ENCODE results near the gene TSC22D4. TPM values are rescaled to one million over a fixed set of nuclear protein-coding genes. Genes with fewer than 3 reads are reported as not detected.

The TSC22D4 gene
- total RNA-seq, 2 experiments from 2014 or later = 34.6 to 36.5 TPM

DNA sequence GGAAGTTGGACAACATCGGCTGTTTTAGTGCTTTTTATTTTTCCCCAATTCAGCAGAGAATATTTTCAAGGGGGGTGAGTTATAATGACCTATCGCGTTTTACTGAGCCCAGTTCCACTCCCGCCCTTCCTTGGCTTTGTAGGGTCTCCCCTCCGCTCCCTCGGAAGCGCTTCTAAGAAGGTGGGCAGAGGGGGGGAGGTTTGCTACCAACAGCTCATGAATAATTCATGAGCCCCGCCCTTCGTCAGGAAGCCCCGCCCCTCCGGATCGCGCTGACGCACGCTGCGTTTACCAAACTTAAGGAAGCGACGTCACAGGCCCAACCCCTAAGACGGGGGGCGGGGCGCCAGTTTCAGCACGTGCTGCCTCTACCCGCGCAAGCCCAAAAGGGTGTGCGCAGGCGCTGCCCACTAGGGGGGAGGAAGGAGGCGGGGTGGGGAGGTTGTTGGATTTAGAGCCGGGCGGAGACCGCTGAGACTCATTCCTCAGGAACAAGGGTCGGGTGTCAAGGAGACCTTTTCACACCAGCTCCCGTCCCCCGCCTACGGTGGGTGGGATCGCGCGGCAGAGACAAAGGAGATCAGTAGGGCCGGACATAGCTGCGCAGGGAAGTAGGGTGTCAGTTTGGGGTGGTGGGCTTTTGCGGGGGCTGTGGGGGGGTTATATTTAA is 49.9 kb downstream of the TSC22D4 start:
- Mint-ChIP-seq H3K9me3 (no peaks in the 10 kb centered on the region), H3K4me1 (ENCODE audit: low read depth) (peaks cover 47% of the 10 kb centered on the region), H3K27me3 (peaks cover 11% of the 10 kb centered on the region), H3K4me3 (peak overlapping the region; percentile 100), H3K27ac (peak overlapping the region; percentile 100), H3K36me3 (ENCODE audit: low read depth) (peaks cover 53% of the 10 kb centered on the region)
- Histone ChIP-seq H3K4me1 (ENCODE audit: insufficient read depth, low read length) (peaks cover 56% of the 10 kb centered on the region), H3K27me3 (ENCODE audit: control insufficient read depth in 1 of 2, insufficient read depth in 2 of 2, low read length in 2 of 2) (no peaks in the 10 kb centered on the region), H3K27ac (ENCODE audit: low read depth in 1 of 2, low read length in 2 of 2) (peak overlapping the region; percentile 100), H3K36me3 (ENCODE audit: insufficient read depth, low read length) (peaks cover 26% of the 10 kb centered on the region), H3K4me3 (ENCODE audit: low read length) (peak overlapping the region; percentile 96), H3K9me3 (ENCODE audit: control insufficient read depth in 1 of 2, insufficient read depth in 1 of 2, low read length in 2 of 2) (no peaks in the 10 kb centered on the region)
- intact Hi-C loops (cut with DNase I, micrococcal nuclease) = loop anchor here (1.0 to 5.0 kb wide), 4 partner anchors 7 to 512 kb away; partner anchors contain the start of genes PPP1R35 (in 1 of the 2) and TRIM4 (in 1 of the 2)
- ATAC-seq (ENCODE audit: poor library complexity) (peak; percentile 60), DNase-seq (peak; percentile 100)
- TF ChIP-seq, protein P1, sequence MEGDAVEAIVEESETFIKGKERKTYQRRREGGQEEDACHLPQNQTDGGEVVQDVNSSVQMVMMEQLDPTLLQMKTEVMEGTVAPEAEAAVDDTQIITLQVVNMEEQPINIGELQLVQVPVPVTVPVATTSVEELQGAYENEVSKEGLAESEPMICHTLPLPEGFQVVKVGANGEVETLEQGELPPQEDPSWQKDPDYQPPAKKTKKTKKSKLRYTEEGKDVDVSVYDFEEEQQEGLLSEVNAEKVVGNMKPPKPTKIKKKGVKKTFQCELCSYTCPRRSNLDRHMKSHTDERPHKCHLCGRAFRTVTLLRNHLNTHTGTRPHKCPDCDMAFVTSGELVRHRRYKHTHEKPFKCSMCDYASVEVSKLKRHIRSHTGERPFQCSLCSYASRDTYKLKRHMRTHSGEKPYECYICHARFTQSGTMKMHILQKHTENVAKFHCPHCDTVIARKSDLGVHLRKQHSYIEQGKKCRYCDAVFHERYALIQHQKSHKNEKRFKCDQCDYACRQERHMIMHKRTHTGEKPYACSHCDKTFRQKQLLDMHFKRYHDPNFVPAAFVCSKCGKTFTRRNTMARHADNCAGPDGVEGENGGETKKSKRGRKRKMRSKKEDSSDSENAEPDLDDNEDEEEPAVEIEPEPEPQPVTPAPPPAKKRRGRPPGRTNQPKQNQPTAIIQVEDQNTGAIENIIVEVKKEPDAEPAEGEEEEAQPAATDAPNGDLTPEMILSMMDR (IDR thresholded peaks at IDR 0.05) = no peak
- POLR2A ChIA-PET = interaction anchor here (0.6 to 3.9 kb wide), 58 partner anchors 9 to 1997 kb away, joined by 3 to 91 read pairs (median 7); partner anchors contain the start of genes AGFG2, AP4M1, BUD31 and CNPY4
- CTCF ChIA-PET = interaction anchor here (1.0 to 1.1 kb wide), 2 partner anchors 239 to 277 kb away, joined by 3 to 4 read pairs; partner anchors contain the start of gene POP7

DNA sequence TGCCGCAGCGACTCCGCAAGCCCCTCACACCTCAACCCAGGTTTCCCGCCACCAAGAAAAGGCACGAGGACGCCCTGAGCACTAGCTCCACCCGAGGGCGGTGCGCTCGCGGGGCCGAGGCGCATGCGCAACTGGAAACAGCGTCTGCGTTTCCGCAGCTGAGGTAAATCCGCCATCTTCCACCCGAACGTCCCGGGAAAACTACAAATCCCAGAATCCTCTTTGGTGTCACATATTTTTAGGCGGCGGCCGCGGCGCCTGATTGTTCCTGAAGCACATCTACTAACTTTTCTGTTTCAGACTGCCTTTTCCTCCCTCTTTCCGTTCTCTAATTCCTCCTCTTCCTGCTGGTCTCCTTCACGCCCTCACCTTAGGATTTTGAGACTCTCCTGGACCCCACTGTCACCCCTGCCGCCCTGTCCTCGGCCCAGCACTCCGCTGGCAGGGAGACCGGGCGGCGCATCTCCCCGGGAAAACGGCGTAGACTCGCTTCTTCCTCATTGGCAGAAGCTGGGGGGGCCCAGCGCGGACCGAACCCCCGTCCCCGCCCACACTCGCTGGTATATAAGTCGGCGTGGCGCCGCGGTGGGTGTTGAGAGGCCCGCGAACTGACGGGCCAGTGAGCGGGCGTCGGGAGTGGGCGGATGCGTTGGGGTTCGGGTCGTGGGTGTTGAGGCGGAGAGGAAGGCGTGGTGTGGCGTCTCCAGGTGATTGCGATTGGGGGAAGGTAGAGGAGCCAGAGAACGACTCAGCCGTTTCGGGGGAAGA is 50.6 kb downstream of the TSC22D4 start, which contains the start of gene ZCWPW1:
TSS of gene ZCWPW1 (minus strand) at position 505 of the 768 bp plus-strand sequence. CDS start 8,054 bp downstream, outside the sequence.
- Mint-ChIP-seq H3K4me3 (peak within 1 kb of the TSS; percentile 100), H3K4me1 (ENCODE audit: low read depth) (peaks cover 40% of the 10 kb centered on the region), H3K36me3 (ENCODE audit: low read depth) (peaks cover 46% of the 10 kb centered on the region), H3K27me3 (peaks cover 11% of the 10 kb centered on the region), H3K27ac (peak within 1 kb of the TSS; percentile 100), H3K9me3 (no peaks in the 10 kb centered on the region)
- intact Hi-C loops (cut with DNase I, micrococcal nuclease) = loop anchor here (1.0 to 5.0 kb wide), 4 partner anchors 8 to 511 kb away; partner anchors contain the start of genes PPP1R35 (in 1 of the 2) and TRIM4 (in 1 of the 2)
- H3K4me3 ChIP-seq (ENCODE audit: low read length) = peak within 1 kb of the TSS; percentile 96
- ATAC-seq (ENCODE audit: poor library complexity) = peak; percentile 61
- DNase-seq = peak; percentile 94 to 99 (median 97)
- CTCF ChIA-PET = interaction anchor here (0.8 to 1.1 kb wide), 4 partner anchors 21 to 277 kb away, joined by 3 to 4 read pairs (median 3); partner anchors contain the start of gene POP7
- H3K9me3 ChIP-seq (ENCODE audit: control insufficient read depth in 1 of 2, insufficient read depth in 1 of 2, low read length in 2 of 2) = no peaks in the 10 kb centered on the region
- H3K27me3 ChIP-seq (ENCODE audit: control insufficient read depth in 1 of 2, insufficient read depth in 2 of 2, low read length in 2 of 2) = no peaks in the 10 kb centered on the region
- peaks cover 49% of the 10 kb centered on the region for H3K4me1 ChIP-seq (ENCODE audit: insufficient read depth, low read length)
- peak within 1 kb of the TSS; percentile 100 for H3K27ac ChIP-seq (ENCODE audit: low read depth in 1 of 2, low read length in 2 of 2)
- peaks cover 19% of the 10 kb centered on the region for H3K36me3 ChIP-seq (ENCODE audit: insufficient read depth, low read length)
- POLR2A ChIA-PET = interaction anchor here (0.5 to 3.9 kb wide), 59 partner anchors 8 to 1998 kb away, joined by 3 to 91 read pairs (median 6); partner anchors contain the start of genes AGFG2, AP4M1, BUD31 and CNPY4
- TF ChIP-seq, protein P1 (IDR thresholded peaks at IDR 0.05) = no peak

GRCh38 chr7:100427762-100428198 is 51.2 kb downstream of the TSC22D4 start:
- Histone ChIP-seq H3K4me1 (ENCODE audit: insufficient read depth, low read length) (peaks cover 42% of the 10 kb centered on the region), H3K27me3 (ENCODE audit: control insufficient read depth in 1 of 2, insufficient read depth in 2 of 2, low read length in 2 of 2) (no peaks in the 10 kb centered on the region), H3K36me3 (ENCODE audit: insufficient read depth, low read length) (peaks cover 12% of the 10 kb centered on the region), H3K4me3 (ENCODE audit: low read length) (peak overlapping the region; percentile 96), H3K27ac (ENCODE audit: low read depth in 1 of 2, low read length in 2 of 2) (peak overlapping the region; percentile 100), H3K9me3 (ENCODE audit: control insufficient read depth in 1 of 2, insufficient read depth in 1 of 2, low read length in 2 of 2) (no peaks in the 10 kb centered on the region)
- peaks cover 40% of the 10 kb centered on the region for H3K36me3 Mint-ChIP-seq (ENCODE audit: low read depth)
- ATAC-seq (ENCODE audit: poor library complexity) = no peak
- no peaks in the 10 kb centered on the region for H3K9me3 Mint-ChIP-seq
- ChIA-PET POLR2A (interaction anchor here (0.7 to 3.9 kb wide), 42 partner anchors 11 to 1020 kb away, joined by 3 to 91 read pairs (median 9); partner anchors contain the start of genes AGFG2, AP4M1, BUD31 and CNPY4), CTCF (interaction anchor here (0.8 to 1.1 kb wide), 4 partner anchors 20 to 278 kb away, joined by 3 to 4 read pairs (median 3); partner anchors contain the start of gene POP7)
- TF ChIP-seq, protein P1 (IDR thresholded peaks at IDR 0.05) = no peak
- H3K4me1 Mint-ChIP-seq (ENCODE audit: low read depth) = peaks cover 35% of the 10 kb centered on the region
- peak overlapping the region; percentile 100 for H3K4me3 Mint-ChIP-seq
- H3K27me3 Mint-ChIP-seq = peaks cover 11% of the 10 kb centered on the region
- intact Hi-C loops (cut with DNase I, micrococcal nuclease) = loop anchor here (1.0 to 5.0 kb wide), 4 partner anchors 9 to 510 kb away; partner anchors contain the start of genes PPP1R35 (in 1 of the 2) and TRIM4 (in 1 of the 2)
- H3K27ac Mint-ChIP-seq = peak overlapping the region; percentile 100
- DNase-seq = no peak

All from CD4-positive, alpha-beta T cell (primary cell).